GM18502 (cell line): ENCODE data around the gene PHRF1.

Experiments
- ATAC-seq: cut with Tn5 transposase; IDR thresholded peaks from one replicate; pipeline ENCODE4 v1.9.1; 2021; ENCODE audit warnings: mild to moderate bottlenecking; ENCODE audit not compliant: unreplicated experiment, poor library complexity

The PHRF1 gene

GRCh38 chr11:575996-576768 is at the start of gene PHRF1:
Gene PHRF1 (plus strand): TSS chr11:576470. CDS start chr11:581513, 5,043 bp downstream.
- peak; percentile 84 for ATAC-seq

- no peak for ATAC-seq
Measured at GRCh38 chr11:528166-528814, 48.0 kb upstream of the PHRF1 start.

DNA sequence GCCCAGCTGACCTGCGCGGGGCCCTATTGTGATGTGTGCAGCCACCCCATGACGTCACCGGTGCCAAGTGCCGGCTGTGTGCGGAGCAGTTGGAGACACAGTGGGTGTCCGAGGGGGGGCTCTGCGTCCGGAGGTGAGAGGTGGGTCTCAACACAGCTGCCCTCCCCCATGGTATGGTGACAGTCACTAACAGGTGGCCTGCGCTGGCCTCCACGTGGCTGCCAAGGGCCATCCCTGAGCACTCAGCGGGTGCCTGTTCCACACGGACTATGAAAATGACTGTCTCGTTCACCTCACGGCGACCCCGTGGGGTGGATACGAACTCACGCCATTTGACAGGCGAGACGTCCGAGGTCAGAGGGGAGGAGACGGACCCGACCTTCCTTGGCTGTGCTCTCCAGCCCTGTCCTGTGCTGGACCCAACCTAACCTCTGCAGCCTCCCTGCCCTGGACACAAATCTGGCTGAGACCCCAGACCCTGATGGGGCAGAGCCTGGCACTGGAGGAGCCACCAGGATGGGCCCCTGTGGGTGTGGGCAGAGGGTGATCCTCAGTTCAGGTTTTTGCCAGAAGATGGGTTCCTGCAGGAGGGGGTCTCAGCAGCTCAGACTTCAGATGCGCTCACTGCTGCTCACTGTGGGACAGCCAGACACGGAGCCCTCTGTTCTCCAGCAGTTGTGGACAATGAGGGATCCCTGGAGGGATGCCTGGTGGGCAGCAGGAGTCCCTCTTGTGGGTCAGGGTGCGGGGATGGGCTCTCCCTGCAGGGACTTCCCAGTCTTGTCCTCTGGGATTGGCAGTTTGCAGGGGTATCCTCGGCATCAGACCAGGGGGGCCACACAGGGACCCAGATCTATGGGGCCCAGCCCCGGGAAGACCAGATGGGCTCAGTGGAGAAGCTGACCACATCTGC is 47.2 kb upstream of the PHRF1 start:
- no peak for ATAC-seq

GRCh38 chr11:529728-530411 is 46.4 kb upstream of the PHRF1 start:
- no peak for ATAC-seq

- ATAC-seq: no peak
Measured at GRCh38 chr11:530960-531831, 45.1 kb upstream of the PHRF1 start.

- no peak for ATAC-seq
Measured at GRCh38 chr11:531919-532526, 44.2 kb upstream of the PHRF1 start.

GRCh38 chr11:532527-532985 is 43.7 kb upstream of the PHRF1 start:
- no peak for ATAC-seq

- ATAC-seq: no peak
Measured at GRCh38 chr11:532986-533585, 43.2 kb upstream of the PHRF1 start.

- no peak for ATAC-seq
Measured at GRCh38 chr11:533586-534395, 42.5 kb upstream of the PHRF1 start.

DNA sequence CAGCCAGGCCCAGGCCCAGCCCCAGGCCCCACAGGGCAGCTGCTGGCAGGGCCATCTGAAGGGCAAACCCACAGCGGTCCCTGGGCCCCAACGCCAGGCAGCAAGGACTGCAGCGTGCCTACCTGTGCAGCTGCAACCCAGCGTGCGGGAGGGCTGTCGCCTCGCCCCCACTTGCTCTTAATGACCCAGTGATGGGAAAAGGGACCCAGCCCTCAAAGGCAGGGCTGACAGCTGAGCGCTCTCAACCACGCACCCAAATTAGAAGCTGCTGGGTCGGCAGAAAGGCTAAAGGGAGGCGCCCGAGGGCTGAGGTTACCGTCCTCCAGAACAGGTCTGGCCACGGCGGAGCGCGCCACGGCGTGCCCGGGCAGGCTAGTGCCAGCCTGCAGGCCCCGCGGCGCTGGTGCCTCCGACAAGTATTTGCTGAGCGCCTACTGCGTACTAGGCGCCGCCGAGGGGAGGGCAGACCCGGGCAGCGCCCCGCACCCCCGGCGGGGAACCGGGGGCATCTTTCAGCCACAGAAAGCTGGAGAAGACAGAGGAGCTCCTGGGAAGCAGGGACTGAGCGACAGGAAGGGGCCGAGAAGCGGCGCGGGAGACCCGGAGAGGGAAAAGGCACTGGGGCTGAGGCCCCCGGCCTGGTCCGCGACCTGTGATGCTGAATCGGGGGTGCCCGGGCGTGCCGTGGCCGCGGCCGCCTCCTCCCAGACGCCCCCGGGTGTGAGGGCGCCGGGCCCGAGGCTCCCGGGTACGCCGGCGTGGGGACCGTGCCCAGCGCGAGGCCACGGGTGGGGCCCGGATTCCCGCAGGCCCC is 41.7 kb upstream of the PHRF1 start:
- peak; percentile 6 for ATAC-seq

- peak; percentile 17 for ATAC-seq
Measured at GRCh38 chr11:535210-535518, 41.1 kb upstream of the PHRF1 start.

DNA sequence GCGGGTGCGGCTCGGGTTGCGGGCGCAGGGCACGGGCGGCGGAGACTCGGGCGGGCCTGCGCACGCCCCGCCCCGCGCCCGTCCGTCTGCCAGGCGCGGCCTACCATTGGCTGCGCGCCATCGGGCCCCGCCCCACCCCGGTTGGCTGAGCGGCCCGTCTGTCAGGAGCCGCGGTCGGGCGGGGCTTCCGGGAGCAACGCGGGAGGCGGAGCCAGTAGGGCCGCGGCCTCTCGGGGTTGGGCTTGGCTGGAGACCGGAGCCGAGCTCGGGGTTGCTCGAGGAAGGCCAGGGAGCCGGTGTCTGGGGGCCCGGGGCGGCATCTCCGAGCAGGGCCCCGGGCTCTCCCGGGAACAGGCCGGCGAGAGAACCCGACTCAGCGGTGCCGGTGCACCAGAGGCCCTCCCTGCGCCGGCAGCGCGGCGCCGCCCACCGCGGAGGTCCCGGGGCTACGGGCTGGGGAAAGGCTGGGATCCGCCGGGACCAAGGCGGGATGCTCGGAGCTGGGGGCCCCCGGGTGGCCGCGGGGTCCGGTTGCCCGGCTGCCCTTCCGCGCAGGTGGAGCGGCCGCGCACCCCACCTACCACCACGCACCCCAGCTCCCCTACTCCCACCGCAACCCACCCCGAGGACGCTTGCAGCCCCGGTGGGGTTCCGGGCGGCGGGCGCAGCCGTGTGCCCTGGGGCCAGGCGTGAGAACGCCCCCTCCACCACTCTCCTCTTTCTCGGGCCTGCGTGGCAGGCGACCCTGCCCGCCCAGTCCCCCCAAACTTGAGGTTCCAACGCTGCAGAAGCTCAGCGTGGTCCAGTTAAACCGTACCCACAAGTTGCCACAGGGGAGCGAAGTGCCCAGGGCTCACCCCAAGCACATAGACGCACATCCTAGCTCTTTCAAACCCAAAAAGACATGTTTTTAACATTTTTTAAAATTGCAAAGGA is 40.5 kb upstream of the PHRF1 start, which contains the start of gene HRAS:
TSS of gene HRAS (minus strand) at position 58 of the 936 bp plus-strand sequence.
- ATAC-seq: peak; percentile 70

DNA sequence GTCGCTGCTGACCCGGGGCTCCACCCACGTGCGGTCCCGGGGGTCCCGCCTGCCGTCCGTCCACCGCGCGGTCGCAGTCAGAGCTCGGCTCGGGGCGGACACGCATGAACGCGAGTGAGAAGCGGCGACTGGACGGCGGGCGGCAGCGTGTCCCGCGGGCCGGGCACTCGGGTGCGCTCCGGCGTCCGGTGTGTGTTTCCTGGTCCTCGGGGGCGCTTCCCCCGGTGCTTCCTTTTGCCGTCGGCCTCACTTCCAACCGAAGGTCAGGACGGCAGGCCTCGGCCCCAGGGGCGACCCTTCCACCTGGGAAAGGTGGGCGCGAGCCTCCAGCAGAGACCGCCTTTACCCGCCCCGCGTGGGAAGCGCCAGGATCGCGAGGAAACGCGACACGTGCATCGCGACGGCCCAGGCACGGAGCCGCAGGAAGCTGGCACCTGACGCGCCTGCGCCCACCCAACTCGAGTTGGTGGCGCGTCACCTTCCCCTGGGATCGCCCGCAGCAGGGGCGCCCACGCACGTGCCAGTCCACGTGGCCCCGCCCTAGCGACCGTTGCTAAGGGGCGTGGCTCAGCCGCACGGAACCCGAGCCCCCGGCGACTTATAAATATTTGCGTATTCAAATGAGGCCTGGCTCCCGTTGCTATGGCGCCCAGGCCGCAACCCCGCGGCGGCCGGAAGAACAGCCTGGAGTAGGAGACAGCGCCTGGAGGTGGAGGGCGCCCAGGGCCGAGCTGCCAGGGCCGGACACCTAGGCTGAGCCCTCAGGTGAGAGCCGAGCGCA is 39.2 kb upstream of the PHRF1 start, which contains the start of gene LRRC56:
TSS of gene LRRC56 (plus strand) at position 687 of the 781 bp plus-strand sequence. CDS start 3,158 bp downstream, outside the sequence.
- ATAC-seq: peak; percentile 55

- no peak for ATAC-seq
Measured at GRCh38 chr11:537622-538430, 38.4 kb upstream of the PHRF1 start.
